Fibroblast of pulmonary artery (primary cell): Measurements from ENCODE around the gene GABRB1.

ENCODE experiments used
- DNase-seq: peaks from one replicate; pipeline ENCODE4 v3.0.0-alpha.2; 2010; ENCODE audit warnings: low read depth
- H3K4me3 ChIP-seq: replicated peaks from 2 replicates; pipeline ENCODE4 v1.5.1; 2011; ENCODE audit warnings: low read depth, mild to moderate bottlenecking, control low read depth, low read length, moderate library complexity
- CTCF ChIP-seq: IDR thresholded peaks from 2 replicates; pipeline ENCODE4 v1.5.1; 2011; ENCODE audit warnings: mild to moderate bottlenecking, control low read depth, low read length, inconsistent platforms; ENCODE audit errors: missing control alignments

GABRB1 gene

GRCh38 chr4:47390428-47391125, 359.2 kb downstream of the GABRB1 start:
- peak; percentile 21 for DNase-seq
- no peak overlapping the region for H3K4me3 ChIP-seq
- no peak for TF ChIP-seq CTCF

GRCh38 chr4:47391256-47391655, 359.9 kb downstream of the GABRB1 start:
- TF ChIP-seq CTCF, result no peak
- no peak overlapping the region for H3K4me3 ChIP-seq
- no peak for DNase-seq

GRCh38 chr4:47406408-47406807, 375.0 kb downstream of the GABRB1 start:
- TF ChIP-seq CTCF, result no peak
- DNase-seq, result no peak
- no peak overlapping the region for H3K4me3 ChIP-seq

- DNase-seq, result no peak
- TF ChIP-seq CTCF, result no peak
- no peak overlapping the region for H3K4me3 ChIP-seq
Measured at GRCh38 chr4:47410271-47410670, 378.9 kb downstream of the GABRB1 start.

- TF ChIP-seq CTCF, result no peak
- DNase-seq, result no peak
- H3K4me3 ChIP-seq, result no peak overlapping the region
Measured at GRCh38 chr4:47413521-47413920, 382.2 kb downstream of the GABRB1 start.

DNA sequence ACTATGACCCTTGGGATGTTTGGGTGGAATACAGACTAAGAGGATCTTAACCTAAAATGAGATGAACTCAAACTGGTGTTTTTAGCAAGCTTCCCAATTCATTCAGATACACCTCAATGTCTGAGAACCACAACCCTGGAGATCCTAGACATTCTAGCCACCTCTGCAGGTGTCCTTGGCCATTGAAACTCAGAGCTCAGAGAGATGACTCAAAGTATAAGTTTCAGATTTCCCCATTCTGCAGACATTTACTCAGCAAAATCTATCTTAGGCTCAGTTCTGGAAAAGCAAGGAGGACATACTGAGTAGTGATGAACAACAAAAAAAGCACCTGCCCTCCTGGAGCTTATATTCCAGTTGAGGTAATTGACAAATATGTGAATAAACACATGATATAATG, 384.4 kb downstream of the GABRB1 start:
- DNase-seq, result no peak
- TF ChIP-seq CTCF, result no peak

GRCh38 chr4:47418147-47418546, 386.8 kb downstream of the GABRB1 start:
- no peak for TF ChIP-seq CTCF

More for the DNA sequence above, 384.4 kb downstream of the GABRB1 start:
- H3K4me3 ChIP-seq, result no peak overlapping the region

More at GRCh38 chr4:47418147-47418546, 386.8 kb downstream of the GABRB1 start:
- no peak overlapping the region for H3K4me3 ChIP-seq
- no peak for DNase-seq
